Endodermal cell (in vitro differentiated cells): Measurements from ENCODE around the gene SVIL. TPM values are rescaled to one million over a fixed set of nuclear protein-coding genes. Genes with fewer than 3 reads are reported as not detected.
A peak's percentile ranks its signal among the peaks of the same experiment; 100 is the strongest.

Source experiments
- DNase-seq: peaks from one replicate; pipeline ENCODE4 v3.0.0-alpha.2; 2017
- H3K27ac ChIP-seq: 2 replicates; pipeline ENCODE4 v1.5.1; 2013; ENCODE audit warnings: mild to moderate bottlenecking, low read depth, low read length, moderate library complexity
- H3K27me3 ChIP-seq: 2 replicates; pipeline ENCODE4 v1.6.1; 2013; ENCODE audit warnings: mild to moderate bottlenecking, low read length, moderate library complexity; ENCODE audit not compliant: insufficient read depth, control insufficient read depth, poor library complexity, severe bottlenecking
- H3K36me3 ChIP-seq: 2 replicates; pipeline ENCODE4 v1.7.0; 2013; ENCODE audit warnings: mild to moderate bottlenecking, low read length, moderate library complexity; ENCODE audit not compliant: control insufficient read depth, insufficient read depth
- H3K4me1 ChIP-seq: one replicate; pipeline ENCODE4 v1.7.0; 2013; ENCODE audit warnings: low read length; ENCODE audit not compliant: control insufficient read depth, insufficient read depth
- H3K4me3 ChIP-seq: 2 replicates; pipeline ENCODE4 v1.5.1; 2013; ENCODE audit warnings: mild to moderate bottlenecking, low read length, moderate library complexity
- H3K9ac ChIP-seq: 2 replicates; pipeline ENCODE4 v1.6.1; 2013; ENCODE audit warnings: mild to moderate bottlenecking, low read length, moderate library complexity; ENCODE audit not compliant: poor library complexity, severe bottlenecking; ENCODE audit errors: extremely low read depth
- H3K9me3 ChIP-seq: 2 replicates; pipeline ENCODE4 v1.6.1; 2013; ENCODE audit warnings: mild to moderate bottlenecking, low read length, moderate library complexity; ENCODE audit not compliant: control insufficient read depth
- H3K27ac Mint-ChIP-seq: 2 replicates; pipeline ENCODE4 v1.8.0; 2020; ENCODE audit warnings: mixed read lengths
- H3K27me3 Mint-ChIP-seq: 2 replicates; pipeline ENCODE4 v1.8.0; 2021; ENCODE audit warnings: mild to moderate bottlenecking, mixed read lengths; ENCODE audit not compliant: insufficient read depth
- H3K36me3 Mint-ChIP-seq: 2 replicates; pipeline ENCODE4 v1.8.0; 2020; ENCODE audit warnings: low read depth, mixed read lengths
- H3K4me1 Mint-ChIP-seq: 2 replicates; pipeline ENCODE4 v1.8.0; 2020; ENCODE audit warnings: mixed read lengths
- H3K4me3 Mint-ChIP-seq: 2 replicates; pipeline ENCODE4 v1.8.0; 2020; ENCODE audit warnings: mild to moderate bottlenecking, moderate library complexity, mixed read lengths
- H3K9me3 Mint-ChIP-seq: 2 replicates; pipeline ENCODE4 v1.8.0; 2020; ENCODE audit warnings: mild to moderate bottlenecking, mixed read lengths
- CTCF ChIP-seq: fragments of 200-600 bp; sonication (generic); conservative IDR thresholded peaks from 2 replicates; pipeline ENCODE4 v1.5.0; 2021; ENCODE audit warnings: antibody characterized with exemption, mild to moderate bottlenecking
- WGBS, 2 experiments: methylation state at CpG; one replicate each; pipeline versions ENCODE4 v1.1.5 to v1.1.7; 2013; ENCODE audit warnings: missing lambda C conversion rate in 2 of 2, mixed read lengths in 1 of 2; ENCODE audit not compliant: insufficient coverage in 1 of 2, insufficient read length in 1 of 2; 5-methylcytosine and 5-hydroxymethylcytosine counted together
- total RNA-seq, 2 donors: library from RNA; stranded (reverse); fragmentation: NEBNext Ultra II Directional in 1 of 2; extraction: Animal tissue kit (Norgen Biotek cat#: 25700) in 1 of 2; gene quantifications; 2 replicates in 1 of 2; 3 replicates in 1 of 2; pipeline ENCODE4 v1.2.1, GENCODE V29; 2021

Gene SVIL
- total RNA-seq, 2 donors from 2014 or later = 25.2 to 32.9 TPM

DNA sequence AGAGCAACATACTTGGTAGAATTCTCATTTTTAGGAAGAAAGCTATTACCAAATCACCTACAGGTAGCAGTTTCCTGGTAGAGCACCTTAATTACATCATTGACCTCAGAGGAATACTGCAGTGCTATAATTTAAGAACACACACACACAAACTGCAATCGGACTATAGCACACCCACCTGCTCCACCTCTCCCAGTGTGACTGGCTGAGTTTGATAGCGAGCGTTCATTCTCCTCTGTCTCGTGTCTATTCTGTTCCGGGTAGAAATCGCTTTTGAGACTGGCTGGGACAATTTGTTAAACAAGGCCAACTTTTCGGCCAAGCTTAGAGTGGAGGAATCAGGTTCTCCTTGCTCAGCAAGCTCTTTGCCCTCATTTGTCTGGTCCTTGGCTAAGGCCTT, 110.5 kb downstream of the SVIL start:
- H3K27ac Mint-ChIP-seq = peak overlapping the region; percentile 15
- H3K4me3 ChIP-seq = no peak overlapping the region
- H3K4me1 ChIP-seq = no peaks in the 10 kb centered on the region
- H3K4me1 Mint-ChIP-seq = peaks cover 2% of the 10 kb centered on the region
- WGBS, 2 experiments = 94 to 96% methylated on average over 7 of the region's 7 CpGs
- no peak overlapping the region for H3K27ac ChIP-seq
- TF ChIP-seq CTCF = no peak
- H3K4me3 Mint-ChIP-seq = no peak overlapping the region
- no peak for DNase-seq
- no peaks in the 10 kb centered on the region for H3K27me3 ChIP-seq
- peaks cover 66% of the 10 kb centered on the region for H3K36me3 ChIP-seq
- no peaks in the 10 kb centered on the region for H3K9me3 Mint-ChIP-seq
- H3K36me3 Mint-ChIP-seq = peaks cover 57% of the 10 kb centered on the region
- no peaks in the 10 kb centered on the region for H3K9me3 ChIP-seq
- H3K9ac ChIP-seq = no peak overlapping the region
- H3K27me3 Mint-ChIP-seq = no peaks in the 10 kb centered on the region

- H3K36me3 ChIP-seq = peaks cover 63% of the 10 kb centered on the region
- no peaks in the 10 kb centered on the region for H3K4me1 ChIP-seq
- H3K27me3 ChIP-seq = no peaks in the 10 kb centered on the region
- Mint-ChIP-seq H3K4me1 (peaks cover 2% of the 10 kb centered on the region), H3K27me3 (no peaks in the 10 kb centered on the region), H3K4me3 (no peak overlapping the region), H3K9me3 (no peaks in the 10 kb centered on the region), H3K36me3 (peaks cover 57% of the 10 kb centered on the region), H3K27ac (no peak overlapping the region)
- no peak overlapping the region for H3K9ac ChIP-seq
- no peak overlapping the region for H3K4me3 ChIP-seq
- 92 to 100% methylated on average over 1 to 4 of the region's 4 CpGs for WGBS, 2 experiments
- H3K27ac ChIP-seq = peak overlapping the region; percentile 16
- DNase-seq = no peak
- H3K9me3 ChIP-seq = no peaks in the 10 kb centered on the region
- TF ChIP-seq CTCF = no peak
Observed at GRCh38 chr10:29522918-29523317, 111.9 kb downstream of the SVIL start.

DNA sequence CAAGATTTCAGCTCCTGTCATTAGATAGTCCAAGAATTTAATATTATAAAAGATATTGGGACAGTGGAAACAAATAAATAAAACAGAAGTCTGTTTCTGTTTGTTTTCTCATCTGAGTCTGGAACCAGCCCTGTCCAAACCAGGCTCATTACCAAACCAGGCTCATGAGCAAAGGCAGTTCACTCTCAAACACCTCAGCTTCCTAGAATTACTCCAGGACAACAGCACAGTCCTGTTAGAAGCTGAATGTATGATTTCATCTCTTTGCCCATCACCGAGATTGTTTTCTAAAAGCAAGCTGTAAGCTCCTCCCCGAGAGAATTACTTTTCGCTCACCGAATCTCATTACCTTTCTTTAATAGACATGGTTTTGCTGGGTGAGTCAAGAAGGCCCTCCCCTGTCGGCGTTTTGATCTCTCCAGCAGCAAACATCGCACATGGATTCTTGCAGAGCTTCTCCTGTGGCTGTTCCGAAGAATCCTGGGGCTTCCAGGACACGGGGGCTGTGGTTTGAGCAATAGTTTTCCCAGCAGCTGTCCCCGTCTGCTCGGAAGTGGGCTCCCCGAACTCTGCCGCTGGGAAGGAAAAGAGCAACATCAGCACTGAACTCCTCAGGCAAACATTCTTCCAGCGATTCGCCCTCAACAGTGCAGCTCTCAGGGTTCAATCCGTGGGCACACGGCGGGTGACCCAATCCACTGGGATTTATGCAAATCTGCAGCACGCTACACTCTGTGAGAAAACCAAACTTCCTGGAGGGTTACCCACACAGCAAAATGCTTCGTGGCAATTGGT, 112.5 kb downstream of the SVIL start:
- no peak for DNase-seq
- no peak overlapping the region for H3K9ac ChIP-seq
- H3K9me3 ChIP-seq = no peaks in the 10 kb centered on the region
- peaks cover 2% of the 10 kb centered on the region for H3K4me1 Mint-ChIP-seq
- H3K27me3 Mint-ChIP-seq = no peaks in the 10 kb centered on the region
- H3K4me1 ChIP-seq = no peaks in the 10 kb centered on the region
- no peaks in the 10 kb centered on the region for H3K27me3 ChIP-seq
- H3K9me3 Mint-ChIP-seq = no peaks in the 10 kb centered on the region
- H3K36me3 ChIP-seq = peaks cover 65% of the 10 kb centered on the region
- TF ChIP-seq CTCF = no peak
- no peak overlapping the region for H3K27ac Mint-ChIP-seq
- peak overlapping the region; percentile 16 for H3K27ac ChIP-seq
- WGBS, 2 experiments = 93% methylated on average over 17 to 20 of the region's 20 CpGs
- H3K36me3 Mint-ChIP-seq = peaks cover 58% of the 10 kb centered on the region
- no peak overlapping the region for H3K4me3 ChIP-seq
- no peak overlapping the region for H3K4me3 Mint-ChIP-seq
